ENCODE data around the gene EVX2.

EVX2 gene

GRCh38 chr2:176082824-176083751 is 674 bp downstream of the EVX2 start:
- no peak for DNase-seq (ENCODE audit: low read depth)

GRCh38 chr2:176082525-176082823 is 1.3 kb downstream of the EVX2 start:
- no peak for DNase-seq (ENCODE audit: low read depth)

- DNase-seq (ENCODE audit: low read depth), result no peak
These were observed 1.8 kb downstream of the EVX2 start for GRCh38 chr2:176081837-176082524.

- no peak for DNase-seq (ENCODE audit: low read depth)
These were observed 2.4 kb downstream of the EVX2 start for GRCh38 chr2:176081376-176081836.

GRCh38 chr2:176080540-176081375 is 3.0 kb downstream of the EVX2 start:
- DNase-seq (ENCODE audit: low read depth), result no peak

- DNase-seq (ENCODE audit: low read depth), result no peak
These were observed 3.8 kb downstream of the EVX2 start for GRCh38 chr2:176079831-176080539.

- DNase-seq (ENCODE audit: low read depth), result no peak
These were observed 4.4 kb downstream of the EVX2 start for GRCh38 chr2:176079285-176079830.

- no peak for DNase-seq (ENCODE audit: low read depth)
These were observed 5.0 kb downstream of the EVX2 start for GRCh38 chr2:176078541-176079284.

- DNase-seq (ENCODE audit: low read depth), result no peak
These were observed 7.0 kb downstream of the EVX2 start for GRCh38 chr2:176076796-176077195.

- no peak for DNase-seq (ENCODE audit: low read depth)
These were observed 7.7 kb downstream of the EVX2 start for GRCh38 chr2:176076063-176076462.

- no peak for DNase-seq (ENCODE audit: low read depth)
These were observed 8.3 kb downstream of the EVX2 start for GRCh38 chr2:176075481-176075880.

GRCh38 chr2:176074919-176075425 is 8.8 kb downstream of the EVX2 start:
- DNase-seq (ENCODE audit: low read depth), result no peak

GRCh38 chr2:176072951-176073904 is 10.5 kb downstream of the EVX2 start:
- no peak for DNase-seq (ENCODE audit: low read depth)

- no peak for DNase-seq (ENCODE audit: low read depth)
These were observed 11.5 kb downstream of the EVX2 start for GRCh38 chr2:176072292-176072669.

- DNase-seq (ENCODE audit: low read depth), result no peak
These were observed 12.2 kb downstream of the EVX2 start for GRCh38 chr2:176071330-176072291.

GRCh38 chr2:176068419-176068832 is 15.3 kb downstream of the EVX2 start:
- no peak for DNase-seq (ENCODE audit: low read depth)

- DNase-seq (ENCODE audit: low read depth), result no peak
These were observed 16.0 kb downstream of the EVX2 start for GRCh38 chr2:176067589-176068418.
